ENCODE results near the gene TXNRD1.

TXNRD1 gene

GRCh38 chr12:104249017-104249416 lies 33.4 kb downstream of the TXNRD1 start:
- Histone ChIP-seq H3K9me3 (ENCODE audit: insufficient read depth, low read length) (no peaks in the 10 kb centered on the region), H3K27me3 (ENCODE audit: low read depth, low read length) (no peaks in the 10 kb centered on the region), H3K4me2 (ENCODE audit: low read length) (no peak overlapping the region), H3K36me3 (replicated peaks; ENCODE audit: low read depth, low read length) (no peaks in the 10 kb centered on the region), H2AFZ (ENCODE audit: low read depth, low read length) (no peak overlapping the region), H3K4me3 (ENCODE audit: low read length) (no peak overlapping the region), H4K20me1 (ENCODE audit: insufficient read depth, low read length) (no peaks in the 10 kb centered on the region), H3K4me1 (ENCODE audit: low read length) (peaks cover 6% of the 10 kb centered on the region; the same call in 1 of the 2 replicates), H3K9ac (ENCODE audit: low read length) (no peak overlapping the region), H3K27ac (ENCODE audit: low read length) (no peak overlapping the region), H3K79me2 (ENCODE audit: low read length) (no peaks in the 10 kb centered on the region)
- TF ChIP-seq EZH2phosphoT487 (IDR thresholded peaks at IDR 0.05; ENCODE audit: low read depth) (no peak), CTCF (IDR thresholded peaks at IDR 0.05; ENCODE audit: low read depth, low read length) (no peak)

GRCh38 chr12:104249898-104250297 lies 34.3 kb downstream of the TXNRD1 start:
- no peak overlapping the region for H3K9ac ChIP-seq (ENCODE audit: low read length)
- no peak overlapping the region for H2AFZ ChIP-seq (ENCODE audit: low read depth, low read length)
- no peak overlapping the region for H3K27ac ChIP-seq (ENCODE audit: low read length)
- TF ChIP-seq EZH2phosphoT487 (IDR thresholded peaks at IDR 0.05; ENCODE audit: low read depth) (no peak), CTCF (IDR thresholded peaks at IDR 0.05; ENCODE audit: low read depth, low read length) (no peak)
- H3K36me3 ChIP-seq (replicated peaks; ENCODE audit: low read depth, low read length): no peaks in the 10 kb centered on the region
- H3K9me3 ChIP-seq (ENCODE audit: insufficient read depth, low read length): no peaks in the 10 kb centered on the region
- no peak overlapping the region for H3K4me3 ChIP-seq (ENCODE audit: low read length)
- no peaks in the 10 kb centered on the region for H3K27me3 ChIP-seq (ENCODE audit: low read depth, low read length)
- no peaks in the 10 kb centered on the region for H3K79me2 ChIP-seq (ENCODE audit: low read length)
- no peak overlapping the region for H3K4me2 ChIP-seq (ENCODE audit: low read length)
- H3K4me1 ChIP-seq (ENCODE audit: low read length): peaks cover 6% of the 10 kb centered on the region; the same call in 1 of the 2 replicates
- no peaks in the 10 kb centered on the region for H4K20me1 ChIP-seq (ENCODE audit: insufficient read depth, low read length)

- Histone ChIP-seq H3K27ac (ENCODE audit: low read length) (no peak overlapping the region), H4K20me1 (ENCODE audit: insufficient read depth, low read length) (no peaks in the 10 kb centered on the region), H3K9me3 (ENCODE audit: insufficient read depth, low read length) (no peaks in the 10 kb centered on the region), H3K36me3 (replicated peaks; ENCODE audit: low read depth, low read length) (no peaks in the 10 kb centered on the region), H3K4me1 (ENCODE audit: low read length) (peaks cover 6% of the 10 kb centered on the region; the same call in 1 of the 2 replicates), H3K79me2 (ENCODE audit: low read length) (no peaks in the 10 kb centered on the region), H3K9ac (ENCODE audit: low read length) (no peak overlapping the region), H3K4me2 (ENCODE audit: low read length) (no peak overlapping the region), H3K4me3 (ENCODE audit: low read length) (no peak overlapping the region), H2AFZ (ENCODE audit: low read depth, low read length) (no peak overlapping the region), H3K27me3 (ENCODE audit: low read depth, low read length) (no peaks in the 10 kb centered on the region)
- no peak for TF ChIP-seq CTCF (IDR thresholded peaks at IDR 0.05; ENCODE audit: low read depth, low read length)
- no peak for TF ChIP-seq EZH2phosphoT487 (IDR thresholded peaks at IDR 0.05; ENCODE audit: low read depth)
Measured at GRCh38 chr12:104250366-104251125, 35.0 kb downstream of the TXNRD1 start.

GRCh38 chr12:104257913-104258472 lies 42.4 kb downstream of the TXNRD1 start:
- Histone ChIP-seq H3K4me3 (ENCODE audit: low read length) (no peak overlapping the region), H3K36me3 (replicated peaks; ENCODE audit: low read depth, low read length) (no peaks in the 10 kb centered on the region), H2AFZ (ENCODE audit: low read depth, low read length) (no peak overlapping the region), H3K9ac (ENCODE audit: low read length) (no peak overlapping the region), H3K4me1 (ENCODE audit: low read length) (0 out of 2 replicates have a peak, but pooled peaks cover 5% of the 10 kb centered on the region), H3K27me3 (ENCODE audit: low read depth, low read length) (no peaks in the 10 kb centered on the region), H3K27ac (ENCODE audit: low read length) (no peak overlapping the region), H3K79me2 (ENCODE audit: low read length) (no peaks in the 10 kb centered on the region), H3K4me2 (ENCODE audit: low read length) (no peak overlapping the region), H3K9me3 (ENCODE audit: insufficient read depth, low read length) (no peaks in the 10 kb centered on the region), H4K20me1 (ENCODE audit: insufficient read depth, low read length) (no peaks in the 10 kb centered on the region)
- TF ChIP-seq CTCF (IDR thresholded peaks at IDR 0.05; ENCODE audit: low read depth, low read length): no peak

All from OCI-LY3 (cell line).